Upper lobe of left lung (tissue), 4 donors: Measurements from ENCODE around the gene PTPN12.

Experiments
- CTCF ChIP-seq, 6 experiments: fragments of 450-650 bp in 4 of 6; fragments of 200-600 bp in 2 of 6; sonication (generic) in 2 of 6; IDR thresholded peaks; one replicate each; pipeline ENCODE4 v1.5.1; 2016 to 2019; ENCODE audit warnings: antibody characterized with exemption in 6 of 6
- EP300 ChIP-seq, 4 donors: sonication (generic); formaldehyde crosslinking; IDR thresholded peaks; one replicate each; pipeline ENCODE4 v1.5.1; 2017; ENCODE audit warnings: antibody characterized with exemption in 4 of 4, control low read depth in 2 of 4
- POLR2A ChIP-seq, 4 donors: fragments of 450-650 bp; IDR thresholded peaks; one replicate each; pipeline ENCODE4 v1.5.1; 2016 to 2017; ENCODE audit warnings: antibody characterized with exemption in 4 of 4, mild to moderate bottlenecking in 2 of 4
- POLR2AphosphoS5 ChIP-seq, 2 donors: sonication (generic); formaldehyde crosslinking; IDR thresholded peaks; one replicate each; pipeline ENCODE4 v1.5.1; 2017; ENCODE audit warnings: antibody characterized with exemption in 2 of 2

GRCh38 chr7:77531038-77531437 lies 6.1 kb upstream of the PTPN12 start:
- TF ChIP-seq CTCF (IDR thresholded peaks at IDR 0.05) (no peak), POLR2A (IDR thresholded peaks at IDR 0.05) (no peak), EP300 (IDR thresholded peaks at IDR 0.05) (no peak), POLR2AphosphoS5 (IDR thresholded peaks at IDR 0.05) (no peak)
